ENCODE measurements around the gene TLCD3B.

- TF ChIP-seq POLR2AphosphoS5 (IDR thresholded peaks at IDR 0.05; ENCODE audit: borderline replicate concordance, low read depth, low read length), result no peak
- TF ChIP-seq EZH2 (IDR thresholded peaks at IDR 0.05), result no peak
- no peak for TF ChIP-seq FOXP2 (optimal IDR thresholded peaks at IDR 0.05; ENCODE audit: control extremely low read depth, extremely low read length, insufficient read depth)
Measured at GRCh38 chr16:30068333-30068732, 37.3 kb upstream of the TLCD3B start.

Measured in SK-N-MC (cell line).